CD4-positive, alpha-beta T cell treated with Interleukin-6 for 4 hours (primary cell): ENCODE measurements around the gene ROBO4.

Experiments used
- DNase-seq: peaks from one replicate; pipeline ENCODE4 v3.0.0-alpha.2; 2020; ENCODE audit warnings: mixed read lengths

Gene ROBO4

GRCh38 chr11:124839972-124840621, 57.6 kb downstream of the ROBO4 start:
- DNase-seq, result no peak

- DNase-seq, result no peak
Measured at GRCh38 chr11:124839128-124839971, 58.3 kb downstream of the ROBO4 start.

GRCh38 chr11:124838805-124839127, 58.9 kb downstream of the ROBO4 start:
- DNase-seq, result no peak

- no peak for DNase-seq
Measured at GRCh38 chr11:124837491-124837856, 60.2 kb downstream of the ROBO4 start.

GRCh38 chr11:124835918-124836317, 61.7 kb downstream of the ROBO4 start:
- no peak for DNase-seq

- no peak for DNase-seq
Measured at GRCh38 chr11:124834526-124835180, 63.0 kb downstream of the ROBO4 start.
